Measurements from ENCODE around the gene UBL3. TPM values are rescaled to one million over a fixed set of nuclear protein-coding genes. Genes with fewer than 3 reads are reported as not detected.

The UBL3 gene
- total RNA-seq, 1 donor from 2014 or later = 11.0 TPM

GRCh38 chr13:29810898-29811297 lies 39.5 kb downstream of the UBL3 start:
- no peak for DNase-seq (ENCODE audit: low read depth in 2 of 2)

GRCh38 chr13:29810145-29810742 lies 40.2 kb downstream of the UBL3 start:
- no peak for DNase-seq (ENCODE audit: low read depth in 2 of 2)

GRCh38 chr13:29808264-29808663 lies 42.2 kb downstream of the UBL3 start:
- no peak for DNase-seq (ENCODE audit: low read depth in 2 of 2)

- no peak for DNase-seq (ENCODE audit: low read depth in 2 of 2)
Measured at GRCh38 chr13:29805994-29806979, 44.1 kb downstream of the UBL3 start.

- no peak for DNase-seq (ENCODE audit: low read depth in 2 of 2)
Measured at GRCh38 chr13:29803221-29803620, 47.2 kb downstream of the UBL3 start.

- DNase-seq (ENCODE audit: low read depth in 2 of 2) = no peak
Measured at GRCh38 chr13:29802621-29803020, 47.8 kb downstream of the UBL3 start.

GRCh38 chr13:29801737-29802305 lies 48.6 kb downstream of the UBL3 start:
- no peak for DNase-seq (ENCODE audit: low read depth in 2 of 2)

- no peak for DNase-seq (ENCODE audit: low read depth in 2 of 2)
Measured at GRCh38 chr13:29801102-29801501, 49.3 kb downstream of the UBL3 start.

GRCh38 chr13:29800687-29801086 lies 49.7 kb downstream of the UBL3 start:
- no peak for DNase-seq (ENCODE audit: low read depth in 2 of 2)

GRCh38 chr13:29799041-29799440 lies 51.4 kb downstream of the UBL3 start:
- no peak for DNase-seq (ENCODE audit: low read depth in 2 of 2)

- no peak for DNase-seq (ENCODE audit: low read depth in 2 of 2)
Measured at GRCh38 chr13:29791997-29792780, 58.2 kb downstream of the UBL3 start.

- DNase-seq (ENCODE audit: low read depth in 2 of 2) = no peak
Measured at GRCh38 chr13:29791508-29791907, 58.9 kb downstream of the UBL3 start.

- DNase-seq (ENCODE audit: low read depth in 2 of 2) = no peak
Measured at GRCh38 chr13:29786698-29787097, 63.7 kb downstream of the UBL3 start.

GRCh38 chr13:29785978-29786377 lies 64.4 kb downstream of the UBL3 start:
- no peak for DNase-seq (ENCODE audit: low read depth in 2 of 2)

GRCh38 chr13:29782798-29783197 lies 67.6 kb downstream of the UBL3 start:
- no peak for DNase-seq (ENCODE audit: low read depth in 2 of 2)

GRCh38 chr13:29774830-29775229 lies 75.6 kb downstream of the UBL3 start:
- no peak for DNase-seq (ENCODE audit: low read depth in 2 of 2)

GRCh38 chr13:29771247-29771646 lies 79.2 kb downstream of the UBL3 start:
- DNase-seq (ENCODE audit: low read depth in 2 of 2) = peak; percentile 33 to 54

GRCh38 chr13:29767006-29767405 lies 83.4 kb downstream of the UBL3 start:
- DNase-seq (ENCODE audit: low read depth in 2 of 2) = no peak

GRCh38 chr13:29763436-29764180 lies 86.8 kb downstream of the UBL3 start:
- DNase-seq (ENCODE audit: low read depth in 2 of 2) = no peak

- no peak for DNase-seq (ENCODE audit: low read depth in 2 of 2)
Measured at GRCh38 chr13:29761815-29762214, 88.6 kb downstream of the UBL3 start.

- no peak for DNase-seq (ENCODE audit: low read depth in 2 of 2)
Measured at GRCh38 chr13:29761160-29761559, 89.3 kb downstream of the UBL3 start.

All from dermis microvascular lymphatic vessel endothelial cell (primary cell).